T-helper 1 cell (primary cell): ENCODE results near the gene SMAD3.

Source experiments
- DNase-seq, 5 donors: peaks; one replicate each; pipeline ENCODE4 v3.0.0-alpha.2; 2012 to 2020

Gene SMAD3

GRCh38 chr15:67127965-67128364 is 62.6 kb downstream of the SMAD3 start:
- peak in 1 of 5 donors; percentile 38 for DNase-seq

DNA sequence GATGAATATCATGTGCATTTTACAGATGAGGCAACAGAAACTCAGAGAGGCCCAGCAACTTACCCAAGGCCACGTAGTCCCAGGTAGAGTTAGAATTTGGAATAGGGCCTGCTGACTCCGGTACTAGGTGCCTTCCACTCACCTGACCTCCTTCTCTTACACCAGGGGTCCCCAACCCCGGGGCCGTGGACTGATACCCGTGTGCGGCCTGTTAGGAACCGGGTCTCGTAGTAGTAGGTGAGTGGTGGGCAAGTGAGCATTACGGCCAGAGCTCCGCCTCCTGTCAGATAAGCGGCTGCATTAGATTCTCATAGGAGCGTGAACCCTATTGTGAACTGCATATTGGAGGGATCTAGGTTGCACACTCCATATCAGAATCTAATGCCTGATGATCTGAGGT is 64.8 kb downstream of the SMAD3 start:
- DNase-seq: no peak

DNA sequence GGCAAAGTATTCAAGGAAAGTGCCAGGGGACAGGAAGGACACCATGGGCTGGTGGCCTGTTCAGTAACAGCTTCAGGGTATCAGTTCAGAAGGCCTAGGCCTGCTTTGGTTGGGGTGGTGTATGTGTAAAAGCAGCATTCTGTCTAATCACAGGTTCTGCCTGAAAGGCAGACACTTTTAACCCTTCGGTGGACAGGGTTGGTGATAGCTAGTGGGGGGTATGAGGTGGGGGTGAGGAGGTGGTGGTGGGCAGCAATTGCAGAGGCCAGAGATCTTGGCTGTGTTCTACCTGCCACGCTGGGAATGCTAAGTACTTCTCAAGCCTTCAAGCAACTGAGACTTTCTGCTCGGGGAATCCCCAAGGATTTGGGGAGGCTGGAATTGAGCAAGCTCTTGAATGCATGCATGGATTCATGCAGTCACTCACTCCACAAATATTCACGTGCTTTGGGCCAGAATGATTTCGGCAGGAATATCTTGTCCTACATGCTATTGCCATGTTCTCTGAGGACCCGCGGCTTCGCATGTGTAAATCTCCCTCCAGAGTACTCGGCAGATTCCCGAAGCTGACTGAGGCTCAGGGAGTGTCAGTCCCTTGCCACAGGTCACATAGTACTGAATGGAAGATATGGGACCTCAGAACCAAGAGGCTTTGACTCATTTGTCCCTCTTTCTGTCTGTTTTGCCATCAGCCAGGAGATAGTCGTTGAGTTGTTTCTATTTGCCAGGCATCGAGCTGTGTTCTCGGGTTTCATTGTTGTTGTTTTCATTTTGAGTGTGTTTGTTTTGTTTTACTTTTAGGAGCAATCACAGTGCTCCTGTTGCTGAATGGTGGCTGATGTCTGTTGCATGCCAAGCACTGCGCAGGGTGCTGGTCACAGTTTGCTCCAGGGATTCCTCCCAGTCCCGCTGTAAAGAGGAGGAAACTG is 65.5 kb downstream of the SMAD3 start:
- peak in 1 of 5 donors; percentile 68 for DNase-seq

DNA sequence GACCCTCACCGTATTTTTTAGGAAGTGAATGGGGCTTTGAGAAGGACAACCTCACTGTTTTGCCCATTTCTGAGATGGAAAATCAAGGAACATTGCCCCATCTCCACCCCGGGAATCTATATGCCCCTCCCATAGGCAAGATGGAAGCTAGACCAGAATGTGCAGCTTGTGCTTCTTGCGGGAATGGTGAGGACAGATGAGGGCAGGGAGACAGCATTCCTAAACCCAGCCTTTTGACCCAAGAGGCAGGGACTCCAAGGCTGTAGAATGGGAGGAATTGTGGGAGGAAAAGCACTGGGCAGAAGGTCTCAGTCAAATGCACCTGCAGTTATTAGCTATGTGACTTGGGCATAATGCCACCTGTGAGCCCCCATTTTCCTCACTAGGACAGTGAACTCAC is 66.9 kb downstream of the SMAD3 start:
- DNase-seq: no peak

GRCh38 chr15:67133026-67133425 is 67.6 kb downstream of the SMAD3 start:
- DNase-seq: no peak

- no peak for DNase-seq
Measured at GRCh38 chr15:67133738-67134066, 68.3 kb downstream of the SMAD3 start.

DNA sequence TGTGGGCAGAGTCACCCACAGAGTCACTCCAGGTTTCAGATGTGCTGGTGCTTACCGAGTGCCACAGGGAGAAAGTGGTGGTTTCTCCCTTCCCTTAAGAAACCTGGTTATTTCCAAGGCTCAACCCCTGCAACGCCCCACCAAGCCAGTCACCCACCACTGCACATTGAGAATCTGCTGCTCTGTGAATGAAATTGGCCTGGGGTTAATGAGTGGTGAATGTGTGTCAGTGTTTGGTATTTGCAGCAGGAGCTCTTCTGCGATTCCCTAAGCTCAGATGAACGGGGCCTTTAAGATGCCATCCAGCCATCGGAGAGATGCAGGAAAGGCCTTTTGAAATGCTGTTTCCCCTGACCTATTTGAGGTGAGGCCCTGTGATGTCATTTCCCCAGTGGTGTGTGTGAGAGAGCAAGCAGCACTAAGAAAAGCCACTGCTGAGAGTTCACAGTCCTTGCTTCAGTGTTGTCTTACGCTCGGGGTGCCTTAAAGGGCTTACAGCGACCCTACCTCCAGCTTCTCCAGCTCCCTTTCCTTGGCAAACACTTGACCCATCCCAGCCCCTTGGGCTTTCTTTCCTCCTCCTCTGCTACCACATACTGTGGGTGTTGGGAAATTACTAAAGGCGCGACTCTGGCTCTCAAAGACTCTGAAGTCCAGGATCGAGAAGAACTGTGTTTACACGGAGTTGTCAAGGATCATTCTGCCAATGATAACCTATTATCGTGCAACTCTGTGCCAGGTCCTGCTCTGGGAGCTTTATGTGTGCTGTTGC is 68.9 kb downstream of the SMAD3 start:
- peak; percentile 40 to 87 (median 58) for DNase-seq

DNA sequence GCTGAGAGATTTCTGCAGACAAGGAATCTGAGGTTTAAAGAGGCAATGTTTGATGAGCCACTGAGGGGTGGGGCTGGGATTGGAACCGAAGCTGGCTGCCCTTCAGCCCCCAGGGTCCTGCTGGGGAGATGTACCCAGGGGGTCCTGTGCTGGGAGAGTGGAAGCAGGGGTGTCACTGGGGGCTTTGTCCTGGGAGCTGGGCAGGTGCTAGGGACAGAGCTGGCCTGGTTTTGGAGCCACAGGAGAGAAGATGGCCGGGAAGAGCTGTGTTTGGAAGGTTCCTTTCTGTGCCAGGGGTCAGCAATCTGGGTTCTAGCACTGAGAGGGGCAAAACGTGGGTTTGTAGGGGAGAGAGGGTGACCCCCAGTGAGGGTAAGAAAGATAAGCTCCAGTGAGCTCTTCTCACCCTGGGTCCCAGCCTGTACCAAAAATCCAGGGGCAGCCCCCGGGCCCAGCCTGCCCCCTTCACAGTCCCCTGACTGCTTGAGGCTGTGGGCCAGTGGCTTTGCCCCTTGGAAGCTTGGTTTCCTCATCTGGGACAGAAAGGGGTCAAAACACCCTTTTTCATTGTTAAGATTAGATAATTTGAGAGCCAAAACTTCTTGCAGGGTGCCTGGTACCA is 69.6 kb downstream of the SMAD3 start:
- DNase-seq: no peak

DNA sequence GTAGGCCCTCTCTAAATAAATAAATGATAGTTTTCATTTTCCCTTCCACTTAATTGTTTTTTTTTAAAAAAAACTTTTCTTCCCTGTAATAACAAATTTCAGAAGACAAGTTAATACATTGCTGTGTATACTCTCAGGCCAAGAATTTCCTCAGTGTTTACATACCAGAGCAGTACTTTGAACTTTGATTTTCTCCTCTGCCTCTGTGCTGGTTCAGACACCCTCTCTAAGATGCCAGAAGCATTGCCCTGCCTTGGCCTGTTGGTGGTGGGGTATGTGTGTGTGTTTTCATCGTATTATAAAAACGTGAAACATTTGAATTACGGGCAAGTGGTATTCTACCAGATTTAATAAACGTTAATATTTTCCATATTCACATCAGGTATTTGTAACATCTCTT is 70.1 kb downstream of the SMAD3 start:
- DNase-seq: no peak

DNA sequence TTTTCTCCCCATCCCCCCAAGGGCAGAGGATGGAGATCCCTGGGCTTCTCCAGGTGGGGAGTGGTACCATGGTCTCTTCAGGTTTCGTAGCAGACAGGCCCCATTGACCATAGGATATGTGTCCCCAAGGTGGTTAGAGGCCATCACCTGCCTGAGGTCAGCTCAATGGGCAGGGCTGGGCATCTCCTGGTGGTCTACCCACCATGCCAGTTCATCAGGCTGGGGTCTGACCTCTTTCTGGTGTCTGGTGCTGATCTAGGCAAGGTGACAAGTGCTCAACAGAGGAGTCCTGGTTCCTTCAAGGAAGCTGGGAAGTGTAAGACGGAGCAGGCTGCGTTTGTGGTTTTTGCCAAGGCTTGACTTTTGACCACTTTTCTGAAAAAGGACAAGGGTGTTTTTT is 71.4 kb downstream of the SMAD3 start:
- DNase-seq: no peak

DNA sequence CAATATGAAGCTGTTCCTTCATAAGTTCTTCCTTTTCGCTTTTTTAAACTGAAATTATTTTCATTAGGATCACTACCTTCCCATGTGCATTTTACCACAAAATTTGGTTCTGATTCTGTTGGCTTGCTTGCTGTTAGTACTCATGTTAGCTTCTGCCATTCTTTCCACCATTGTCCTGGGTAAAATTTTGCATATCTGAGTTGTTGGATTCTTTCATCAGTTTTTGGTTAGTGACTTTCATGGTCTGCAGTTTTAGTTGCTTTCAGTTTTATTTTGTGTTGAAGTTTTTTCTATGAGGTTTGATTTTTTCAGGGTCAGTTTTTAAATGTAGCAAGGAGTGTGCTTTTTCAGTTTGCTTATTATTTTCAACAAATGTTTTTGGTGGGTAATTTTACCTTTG is 71.9 kb downstream of the SMAD3 start:
- no peak for DNase-seq

GRCh38 chr15:67137951-67138848 is 72.8 kb downstream of the SMAD3 start:
- DNase-seq: no peak

DNA sequence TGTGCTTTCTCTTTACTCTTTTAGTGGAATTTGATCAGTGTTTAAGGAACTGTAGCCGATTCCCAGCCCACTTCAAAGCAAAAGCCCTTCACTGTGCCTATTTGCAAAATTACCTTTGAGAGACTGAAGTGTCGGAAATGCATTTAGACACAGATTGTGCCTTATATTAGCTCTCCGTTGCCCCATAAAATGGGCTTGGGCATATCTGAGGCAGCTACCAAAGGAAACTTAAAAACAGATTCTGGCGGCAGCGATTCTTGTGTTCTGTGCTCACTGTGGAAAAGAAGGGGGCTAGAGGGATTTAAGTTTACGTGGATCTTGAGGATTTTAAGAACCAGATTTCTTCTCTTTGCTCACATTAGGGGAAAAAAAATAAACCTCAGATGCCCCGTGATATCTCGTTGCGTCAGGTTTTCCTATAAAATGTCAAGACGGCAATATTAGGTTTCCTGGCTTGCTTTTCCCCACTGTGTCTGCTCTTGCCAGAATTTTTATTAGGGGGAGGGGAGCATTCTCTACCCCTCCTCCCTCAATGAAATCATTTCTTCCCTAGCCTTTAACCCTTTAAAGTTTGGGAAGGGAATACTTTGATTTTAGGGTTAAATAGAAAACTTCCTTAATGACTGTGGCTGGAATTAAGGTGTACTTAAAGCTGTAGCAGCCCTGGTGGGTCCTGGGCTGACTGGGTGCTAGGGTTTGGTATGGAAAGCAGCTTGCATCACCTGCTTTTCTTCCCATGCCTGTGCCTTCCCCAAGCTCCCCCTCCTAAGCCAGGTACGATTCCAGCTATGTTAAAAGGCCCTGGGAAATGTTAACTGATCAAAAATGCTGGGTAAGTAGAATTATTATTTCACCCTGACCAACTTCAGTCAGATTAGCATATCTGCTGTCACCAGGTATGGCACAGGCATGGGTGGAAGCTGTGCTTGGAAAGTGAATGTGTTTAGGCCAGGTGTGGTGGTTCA is 73.8 kb downstream of the SMAD3 start:
- no peak for DNase-seq

DNA sequence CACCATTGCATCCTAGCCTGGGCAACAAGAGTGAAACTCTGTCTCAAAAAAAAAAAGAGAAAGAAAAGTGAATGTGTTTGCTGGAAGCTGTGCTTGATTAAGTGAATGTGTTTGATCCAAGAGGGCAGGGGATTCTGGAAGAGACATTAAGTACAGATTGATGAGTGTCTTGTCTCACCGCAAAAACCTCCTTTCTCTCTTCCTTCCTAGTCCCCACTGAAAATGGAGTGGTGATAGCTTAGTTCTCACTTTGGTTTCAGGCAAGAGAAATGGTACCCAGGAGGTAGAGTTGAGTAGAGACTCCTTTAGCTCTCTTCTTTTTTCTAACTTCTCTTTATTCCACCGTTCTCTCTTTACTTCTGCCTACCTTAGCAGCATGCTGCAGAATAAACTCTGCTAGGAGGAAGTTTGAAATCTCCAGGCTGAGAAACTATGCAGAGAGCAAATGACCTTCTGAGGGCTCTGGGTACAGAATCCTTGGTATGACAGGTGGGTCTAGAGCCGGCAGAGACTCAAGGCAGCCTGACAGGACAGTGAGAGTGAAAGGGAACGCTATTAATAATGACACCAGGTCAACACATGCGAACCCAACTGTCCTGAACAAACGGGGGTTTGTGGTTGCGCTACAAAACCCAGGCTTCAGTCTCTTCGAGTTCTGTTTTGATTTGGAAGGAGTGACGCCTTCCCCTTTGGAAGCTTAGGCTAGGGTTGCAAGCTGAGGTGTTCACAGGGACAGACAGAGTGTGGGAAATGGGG is 74.9 kb downstream of the SMAD3 start:
- no peak for DNase-seq

GRCh38 chr15:67142092-67142766 is 76.8 kb downstream of the SMAD3 start:
- DNase-seq: no peak

DNA sequence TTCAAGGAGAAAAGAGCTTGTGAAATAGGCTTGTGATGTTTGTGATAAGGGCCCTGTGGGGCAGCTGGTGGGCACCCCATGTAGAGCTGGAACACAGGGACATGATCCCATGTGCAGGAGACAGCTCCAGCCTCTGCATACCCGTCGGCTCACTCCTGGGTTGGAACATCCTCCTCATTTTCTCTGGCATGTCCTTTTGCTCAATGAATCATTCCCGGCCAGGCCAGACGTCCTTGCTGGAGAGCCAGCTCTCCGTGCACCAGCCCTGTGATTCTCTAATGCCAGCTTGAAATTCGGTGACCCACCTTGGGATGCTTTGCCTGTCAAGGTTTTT is 77.3 kb downstream of the SMAD3 start:
- DNase-seq: no peak

DNA sequence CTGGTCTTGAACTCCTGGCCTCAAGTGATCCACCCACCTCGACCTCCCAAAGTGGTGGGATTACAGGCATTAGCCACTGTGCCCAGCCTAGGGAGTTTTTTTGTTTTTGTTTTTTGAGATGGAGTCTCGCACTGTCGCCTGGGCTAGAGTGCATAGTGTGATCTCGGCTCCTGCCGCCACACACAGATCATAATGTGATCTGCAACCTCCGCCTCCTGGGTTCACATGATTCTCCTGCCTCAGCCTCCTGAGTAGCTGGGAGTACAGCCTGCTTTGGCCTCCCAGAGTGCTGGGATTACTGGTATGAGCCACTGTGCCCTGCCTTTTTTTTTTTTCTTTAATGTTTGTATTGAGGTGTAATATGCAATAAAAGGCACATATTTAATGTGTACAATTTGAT is 78.2 kb downstream of the SMAD3 start:
- DNase-seq: no peak

DNA sequence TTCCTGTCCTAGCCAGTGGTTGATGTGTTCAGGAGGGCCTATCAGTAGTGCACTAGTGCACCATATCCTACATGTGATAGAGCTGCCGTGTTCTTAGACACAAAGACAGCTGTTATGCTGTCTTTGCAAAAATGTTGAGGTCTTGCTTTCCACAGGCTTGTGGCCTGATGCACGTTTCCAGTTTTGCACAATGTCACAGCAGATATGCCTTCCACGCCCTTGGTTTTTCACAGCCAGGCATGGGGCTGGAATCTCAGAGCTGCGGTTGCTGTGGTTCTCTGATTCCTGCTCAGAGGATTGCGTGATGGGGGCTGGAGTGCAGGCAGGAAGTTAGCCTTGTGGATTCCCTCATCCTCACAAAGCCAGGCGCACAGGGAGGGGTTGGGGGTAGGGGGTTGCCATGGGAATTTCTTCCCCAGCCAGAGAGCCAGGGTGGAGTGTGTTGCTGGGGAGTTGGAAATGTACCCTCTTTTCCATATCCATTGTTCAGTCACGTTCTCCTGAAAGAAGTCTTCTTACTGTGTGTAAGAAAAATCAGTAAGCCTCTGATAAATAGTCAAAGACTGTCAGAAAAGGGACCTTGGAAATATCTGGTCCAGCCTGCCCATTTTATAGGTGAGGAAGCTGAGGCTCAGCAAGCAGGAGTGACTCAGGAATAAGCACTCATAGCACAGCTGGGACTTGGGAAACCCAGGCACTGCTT is 79.4 kb downstream of the SMAD3 start:
- peak in 1 of 5 donors; percentile 64 for DNase-seq

DNA sequence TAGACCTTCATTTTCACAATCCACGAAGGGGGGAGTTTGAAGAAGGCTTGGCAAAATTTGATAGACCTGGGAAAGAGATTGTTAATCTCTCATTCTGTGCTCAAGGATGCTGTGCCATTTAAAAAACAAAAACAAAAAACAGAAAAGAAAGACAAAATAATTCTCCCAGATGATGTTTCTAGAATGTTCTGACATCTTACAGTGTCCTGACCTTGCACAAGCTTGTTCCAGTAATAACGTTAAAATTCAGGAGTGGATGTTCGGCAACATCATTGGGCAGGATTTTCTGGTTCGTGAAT is 79.9 kb downstream of the SMAD3 start:
- no peak for DNase-seq

DNA sequence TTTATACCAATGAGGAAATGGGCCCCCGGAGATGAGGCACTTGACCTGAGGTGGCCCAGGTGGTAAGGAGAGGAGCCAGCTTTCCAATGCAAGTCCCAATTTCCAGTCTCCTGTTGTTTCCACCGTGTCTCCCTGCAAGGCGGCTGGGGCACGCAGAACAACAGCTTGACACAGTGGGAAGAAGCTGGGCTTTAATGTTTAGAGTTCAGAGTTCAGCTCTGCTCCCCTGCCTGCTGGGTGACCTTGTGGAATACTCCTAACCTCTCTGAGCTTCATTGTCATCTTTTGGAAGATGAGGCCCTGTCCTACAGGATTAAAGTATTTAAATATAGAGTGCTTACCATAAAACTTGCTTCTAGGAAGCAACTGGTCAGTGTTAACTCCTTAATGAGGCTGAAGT is 80.3 kb downstream of the SMAD3 start:
- no peak for DNase-seq
